NCI-H2196 treated with DMSO at 0.1 percent for 48 hours (cell line): ENCODE data around the gene SMIM32.

Experiments used
- DNase-seq: peaks from one replicate; lab custom pipeline; 2025; ENCODE audit not compliant: unreplicated experiment; lab: John Stamatoyannopoulos, UW

SMIM32 gene

GRCh38 chr5:136190091-136190720 is 2.8 kb downstream of the SMIM32 start:
- no peak for DNase-seq

DNA sequence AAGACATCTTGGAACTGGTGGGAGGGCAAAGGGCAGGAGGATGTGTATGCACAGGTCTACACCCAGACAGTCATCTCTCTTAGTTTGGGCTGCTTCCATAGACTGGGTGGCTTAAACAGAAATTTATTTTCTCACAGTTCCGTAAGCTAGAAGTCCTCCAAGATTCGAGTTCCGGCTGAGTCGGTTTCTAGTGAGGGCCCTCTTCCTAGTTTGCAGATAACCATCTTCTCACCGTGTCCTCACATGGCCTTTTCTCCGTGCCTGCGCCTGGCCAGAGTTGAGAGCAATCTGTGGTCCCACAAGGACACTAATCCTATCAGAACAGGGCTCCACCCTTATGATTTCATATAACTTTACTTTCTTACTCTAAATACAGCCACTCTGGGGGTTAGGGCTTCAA is 4.1 kb downstream of the SMIM32 start:
- no peak for DNase-seq

DNA sequence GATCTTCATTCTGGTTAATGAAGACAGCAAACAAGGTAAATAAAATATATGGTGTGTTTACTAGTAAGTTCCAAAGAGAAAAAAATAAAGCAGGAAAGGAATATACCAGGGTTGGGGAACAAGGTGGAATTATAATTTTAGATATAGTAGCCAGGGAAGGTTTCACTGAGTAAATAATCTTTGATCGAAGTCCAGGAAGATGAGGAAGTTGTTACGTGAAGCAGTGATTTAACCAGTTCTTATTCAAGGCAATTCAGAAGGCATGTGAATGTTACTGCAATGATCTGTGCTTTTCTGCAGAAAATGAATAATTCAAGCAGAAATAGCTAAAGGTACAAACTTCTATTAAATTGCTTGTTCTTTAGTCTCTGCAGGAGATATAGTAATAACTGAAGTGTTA is 6.2 kb downstream of the SMIM32 start:
- DNase-seq: no peak

- no peak for DNase-seq
Measured at GRCh38 chr5:136185974-136186665, 6.8 kb downstream of the SMIM32 start.

- DNase-seq: no peak
Measured at GRCh38 chr5:136182618-136183017, 10.3 kb downstream of the SMIM32 start.

GRCh38 chr5:136174021-136174659 is 18.8 kb downstream of the SMIM32 start:
- DNase-seq: peak; percentile 70

- DNase-seq: no peak
Measured at GRCh38 chr5:136169218-136169617, 23.7 kb downstream of the SMIM32 start.

DNA sequence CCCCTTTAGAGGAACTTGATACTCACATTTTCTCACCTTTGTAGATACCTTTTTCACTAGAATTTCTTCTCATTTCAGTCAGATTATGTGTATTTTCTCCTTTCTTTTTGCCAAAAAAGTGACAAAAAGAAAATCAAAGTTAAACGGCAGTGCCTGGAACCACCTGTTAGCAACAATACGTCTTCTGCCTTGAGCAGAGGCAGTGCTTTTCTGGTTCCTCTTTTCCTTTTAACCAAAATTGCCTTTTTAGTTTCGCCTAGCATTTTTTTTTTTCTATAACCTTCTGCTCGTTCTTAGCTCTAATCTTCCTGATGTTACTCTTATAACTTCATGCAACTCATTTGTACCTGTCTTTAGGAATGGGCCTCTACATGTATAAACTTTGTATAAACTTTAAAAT is 26.1 kb downstream of the SMIM32 start:
- DNase-seq: no peak

GRCh38 chr5:136164226-136164625 is 28.7 kb downstream of the SMIM32 start:
- no peak for DNase-seq

GRCh38 chr5:136162008-136162407 is 31.0 kb downstream of the SMIM32 start:
- no peak for DNase-seq

DNA sequence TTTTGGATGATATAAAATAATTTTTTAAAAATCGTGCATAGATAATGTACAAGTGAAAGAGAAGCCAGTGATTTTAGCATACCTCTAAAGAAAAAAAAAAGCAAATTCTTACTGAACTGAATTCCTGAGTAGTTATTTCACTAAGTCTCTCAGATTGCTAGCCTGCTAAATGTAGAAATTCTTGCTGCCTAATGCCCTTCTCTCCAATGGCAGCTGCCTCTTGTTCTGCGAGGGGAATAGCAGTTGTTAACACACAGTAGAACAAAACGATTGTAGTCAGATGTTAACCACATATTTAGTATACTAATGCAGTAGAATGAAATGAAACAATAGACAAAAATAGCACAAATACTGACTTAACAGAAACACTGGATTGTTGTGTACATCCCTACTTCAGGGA is 33.5 kb downstream of the SMIM32 start:
- no peak for DNase-seq

- no peak for DNase-seq
Measured at GRCh38 chr5:136157514-136157913, 35.4 kb downstream of the SMIM32 start.

DNA sequence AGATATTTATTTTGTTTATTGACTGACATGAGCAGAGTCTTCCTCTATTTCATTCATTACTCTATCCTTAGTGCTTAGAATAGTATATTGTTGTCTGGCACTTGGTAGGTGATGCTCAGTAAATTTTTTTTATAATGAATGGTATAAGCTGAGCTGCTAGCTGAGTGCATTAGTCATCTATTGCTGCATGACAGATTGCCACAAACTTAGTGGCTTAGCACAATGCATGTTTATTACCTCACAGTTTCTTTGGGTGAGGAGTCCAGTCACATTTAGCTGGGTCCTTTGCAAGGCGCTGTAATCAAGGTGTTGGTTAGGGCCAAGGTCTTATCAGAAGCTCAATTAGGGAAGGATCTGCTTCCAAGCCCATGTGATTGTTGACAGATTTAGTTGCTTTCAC is 37.2 kb downstream of the SMIM32 start:
- no peak for DNase-seq

DNA sequence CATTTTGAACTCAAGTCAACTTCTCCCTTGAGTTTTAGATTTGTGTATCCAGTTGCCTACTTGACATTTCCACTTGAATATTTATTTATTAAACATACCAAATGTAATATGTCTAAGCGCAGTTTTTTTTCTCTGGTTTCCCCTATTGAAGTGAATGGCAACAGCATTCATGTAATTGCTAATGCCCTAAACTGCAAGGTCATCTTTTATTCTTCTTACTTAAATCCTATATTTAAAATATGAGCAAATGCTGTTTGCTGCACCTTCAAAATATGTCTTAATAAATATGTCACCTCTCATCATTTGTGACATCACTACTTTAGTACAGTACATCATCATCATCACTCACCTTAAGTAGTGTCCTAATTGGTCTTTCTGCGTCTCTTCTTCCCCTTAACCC is 37.9 kb downstream of the SMIM32 start:
- DNase-seq: no peak

DNA sequence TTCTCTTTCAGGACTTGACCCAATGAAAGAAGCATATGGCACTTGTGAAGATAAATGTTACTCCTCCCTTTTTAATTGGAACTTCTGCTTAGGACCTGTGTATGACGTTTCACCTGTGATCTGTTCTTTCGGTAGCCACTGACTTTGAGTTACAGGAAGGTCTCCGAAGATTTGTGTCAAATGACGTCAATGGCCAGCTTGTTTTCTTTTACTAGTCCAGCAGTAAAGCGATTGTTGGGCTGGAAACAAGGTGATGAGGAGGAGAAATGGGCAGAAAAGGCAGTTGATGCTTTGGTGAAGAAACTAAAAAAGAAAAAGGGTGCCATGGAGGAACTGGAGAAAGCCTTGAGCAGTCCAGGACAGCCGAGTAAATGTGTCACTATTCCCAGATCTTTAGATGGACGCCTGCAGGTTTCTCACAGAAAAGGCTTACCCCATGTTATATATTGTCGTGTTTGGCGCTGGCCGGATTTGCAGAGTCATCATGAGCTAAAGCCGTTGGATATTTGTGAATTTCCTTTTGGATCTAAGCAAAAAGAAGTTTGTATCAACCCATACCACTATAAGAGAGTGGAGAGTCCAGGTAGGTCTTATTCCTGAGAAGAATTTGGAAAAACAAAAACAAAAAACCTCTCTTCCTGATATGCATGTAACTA is 39.3 kb downstream of the SMIM32 start:
- DNase-seq: no peak

DNA sequence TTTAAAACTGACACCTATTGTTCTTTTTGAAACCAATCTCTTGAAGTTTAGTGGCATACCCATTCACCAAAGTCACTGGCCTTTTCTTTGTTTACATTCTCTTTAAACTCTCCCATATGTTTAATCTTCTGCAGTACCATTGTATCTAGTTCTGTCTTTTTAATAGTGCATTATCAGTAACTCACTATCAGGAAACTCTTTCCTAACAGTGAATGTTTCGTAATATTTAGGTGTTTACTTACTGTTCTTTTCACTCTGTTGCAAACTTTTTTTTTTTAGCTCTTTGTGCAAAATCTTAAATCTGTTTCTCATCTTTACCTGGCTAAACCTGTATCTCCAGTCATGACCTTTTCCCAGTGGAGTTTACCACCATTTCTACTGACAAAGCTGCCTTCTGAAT is 43.1 kb downstream of the SMIM32 start:
- DNase-seq: no peak

- no peak for DNase-seq
Measured at GRCh38 chr5:136147632-136148031, 45.3 kb downstream of the SMIM32 start.

DNA sequence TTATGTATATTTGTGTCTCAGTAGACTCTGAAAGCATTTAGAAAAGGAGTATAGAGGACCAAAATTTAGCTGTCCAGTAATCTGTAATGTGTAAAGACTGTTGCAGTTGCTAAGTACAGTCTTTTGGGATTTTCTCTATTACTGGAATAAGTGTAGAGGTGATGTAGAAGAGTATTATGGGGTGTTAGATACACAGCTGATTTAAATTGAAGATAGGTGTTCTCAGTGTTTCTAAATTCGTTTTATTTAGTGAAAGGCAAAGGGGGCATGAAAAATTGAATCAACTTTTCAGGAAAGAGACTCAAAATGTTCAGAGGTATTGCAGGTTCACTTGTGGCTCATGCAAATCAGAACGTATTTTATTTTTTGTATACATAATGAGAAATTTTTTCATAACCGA is 46.8 kb downstream of the SMIM32 start:
- no peak for DNase-seq

- DNase-seq: no peak
Measured at GRCh38 chr5:136145030-136145429, 47.9 kb downstream of the SMIM32 start.

DNA sequence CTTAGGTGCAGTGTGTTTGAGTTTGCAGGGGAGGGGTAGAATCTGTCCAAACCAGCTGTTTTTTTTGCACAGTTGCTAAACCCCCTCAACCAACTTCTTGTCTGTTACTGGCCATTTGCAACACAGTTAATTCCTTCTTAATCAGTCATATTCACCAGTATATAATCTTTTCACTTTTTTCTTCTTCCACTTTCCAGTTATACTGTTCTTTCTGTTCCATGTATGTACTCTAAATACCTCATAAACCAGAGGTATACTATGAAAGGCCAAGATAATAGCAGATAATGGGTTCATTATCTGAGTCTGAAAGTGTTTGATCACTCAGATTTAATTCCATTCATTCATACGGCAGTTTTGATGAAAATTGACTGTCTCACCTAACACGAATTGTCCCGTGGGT is 49.2 kb downstream of the SMIM32 start:
- DNase-seq: no peak

DNA sequence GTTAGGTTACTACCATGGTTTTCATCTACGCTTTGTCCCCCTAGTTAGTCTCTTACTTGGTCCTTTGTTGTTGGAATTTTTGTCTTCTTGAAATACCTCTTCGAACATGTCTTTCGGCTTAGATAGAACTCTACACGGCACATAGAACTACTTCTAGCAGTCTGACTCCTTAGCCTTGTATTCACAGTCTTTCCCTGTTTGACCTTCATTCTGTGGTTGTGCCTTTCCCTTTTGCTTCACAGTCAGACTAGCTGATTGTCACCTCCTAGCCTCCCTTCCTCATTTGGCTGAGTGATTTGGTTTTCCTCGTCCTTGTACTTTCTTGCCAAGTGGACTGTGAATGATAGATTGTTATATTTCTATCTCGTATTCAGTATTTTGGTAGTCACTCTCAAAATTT is 49.6 kb downstream of the SMIM32 start:
- DNase-seq: no peak

DNA sequence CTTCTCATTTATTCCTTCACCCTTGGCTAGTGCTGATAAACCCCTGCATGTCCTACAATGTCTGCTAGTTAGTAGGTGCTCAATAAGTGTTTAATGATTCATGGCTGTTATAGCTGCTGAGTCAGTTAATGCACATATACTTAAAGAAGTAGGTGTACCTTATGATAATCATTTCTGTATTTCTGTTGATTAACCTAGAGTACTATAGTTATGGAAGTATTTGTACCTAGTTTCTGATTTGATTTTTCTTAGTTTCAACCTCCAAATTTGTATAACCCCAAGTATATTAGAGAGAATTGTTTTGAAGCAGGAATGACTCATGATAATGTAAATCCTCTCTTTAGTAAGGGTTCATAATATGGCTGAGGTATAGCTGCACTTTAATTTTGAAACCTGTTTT is 51.4 kb downstream of the SMIM32 start:
- no peak for DNase-seq
